Erythroblast (primary cell): ENCODE data around the gene TAC4.

Experiments
- DNase-seq, 2 experiments: peaks; one replicate each; lab custom pipeline; 2025; lab: John Stamatoyannopoulos, UW
- GATA1 ChIP-seq: IDR thresholded peaks from 2 replicates; pipeline ENCODE4 v1.6.1; 2011; ENCODE audit warnings: low read depth, mild to moderate bottlenecking, control low read depth, low read length, moderate library complexity
- POLR2A ChIP-seq: IDR thresholded peaks from 2 replicates; pipeline ENCODE4 v1.6.1; 2011; ENCODE audit warnings: mild to moderate bottlenecking, low read length

The TAC4 gene

GRCh38 chr17:49848019-49848473 lies at the start of gene TAC4:
Gene TAC4, minus strand, starts transcription at chr17:49848069. Its CDS starts 52 bp downstream, at chr17:49848017.
- TF ChIP-seq POLR2A (no peak), GATA1 (no peak)
- no peak for DNase-seq

- DNase-seq, result no peak
- TF ChIP-seq GATA1, result no peak
- no peak for TF ChIP-seq POLR2A
These were observed 49.0 kb upstream of the TAC4 start for GRCh38 chr17:49896860-49897259.

DNA sequence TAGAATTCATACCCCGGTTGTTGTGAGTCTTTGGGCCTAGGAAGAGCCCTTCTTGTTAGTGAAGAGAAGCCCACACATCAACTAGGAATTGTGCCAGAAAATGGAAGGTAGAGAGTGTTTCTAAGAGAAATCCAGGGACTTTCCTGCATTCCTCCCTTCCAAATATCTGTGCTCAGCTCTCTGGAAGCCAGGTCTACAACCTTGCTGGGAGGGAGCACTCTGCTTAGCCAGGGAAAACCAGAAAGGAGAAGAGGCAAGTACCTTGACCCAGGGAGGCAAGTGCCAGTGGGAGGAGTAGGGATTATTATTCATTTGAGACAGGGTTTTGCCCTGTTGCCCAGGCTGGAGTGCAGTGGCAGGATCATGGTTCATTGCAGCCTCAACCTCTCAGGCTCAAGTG lies 48.4 kb upstream of the TAC4 start:
- TF ChIP-seq POLR2A, result no peak
- no peak for TF ChIP-seq GATA1
- DNase-seq, result no peak

GRCh38 chr17:49895812-49896211 lies 47.9 kb upstream of the TAC4 start:
- TF ChIP-seq POLR2A (no peak), GATA1 (no peak)
- DNase-seq, result no peak

DNA sequence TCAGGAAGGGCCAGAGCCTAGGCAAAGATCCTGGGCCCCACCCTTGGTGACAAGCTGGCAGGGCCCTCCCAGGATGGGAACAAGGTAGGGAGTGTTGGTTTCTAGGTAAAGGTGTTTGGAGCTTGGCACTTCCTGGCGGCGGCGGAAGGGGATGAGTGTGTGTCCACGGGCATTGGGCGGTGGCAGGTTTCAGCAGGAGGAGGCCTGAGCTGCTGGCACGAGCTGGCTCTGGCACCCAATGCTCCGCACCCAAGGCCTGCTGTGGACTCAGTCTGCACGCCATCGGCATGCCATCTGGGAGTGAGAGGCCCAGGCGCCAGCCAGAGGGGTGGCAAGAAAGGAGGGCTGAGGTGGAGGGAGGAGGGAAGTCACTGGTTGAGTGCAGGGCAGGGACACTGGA lies 46.9 kb upstream of the TAC4 start:
- TF ChIP-seq POLR2A, result no peak
- TF ChIP-seq GATA1, result no peak
- no peak for DNase-seq

GRCh38 chr17:49891694-49892389 lies 44.0 kb upstream of the TAC4 start:
- no peak for DNase-seq
- TF ChIP-seq POLR2A (no peak), GATA1 (no peak)

- TF ChIP-seq POLR2A (no peak), GATA1 (no peak)
- no peak for DNase-seq
These were observed 43.4 kb upstream of the TAC4 start for GRCh38 chr17:49891271-49891670.

- TF ChIP-seq GATA1 (no peak), POLR2A (no peak)
- DNase-seq, result no peak
These were observed 43.0 kb upstream of the TAC4 start for GRCh38 chr17:49890852-49891251.

DNA sequence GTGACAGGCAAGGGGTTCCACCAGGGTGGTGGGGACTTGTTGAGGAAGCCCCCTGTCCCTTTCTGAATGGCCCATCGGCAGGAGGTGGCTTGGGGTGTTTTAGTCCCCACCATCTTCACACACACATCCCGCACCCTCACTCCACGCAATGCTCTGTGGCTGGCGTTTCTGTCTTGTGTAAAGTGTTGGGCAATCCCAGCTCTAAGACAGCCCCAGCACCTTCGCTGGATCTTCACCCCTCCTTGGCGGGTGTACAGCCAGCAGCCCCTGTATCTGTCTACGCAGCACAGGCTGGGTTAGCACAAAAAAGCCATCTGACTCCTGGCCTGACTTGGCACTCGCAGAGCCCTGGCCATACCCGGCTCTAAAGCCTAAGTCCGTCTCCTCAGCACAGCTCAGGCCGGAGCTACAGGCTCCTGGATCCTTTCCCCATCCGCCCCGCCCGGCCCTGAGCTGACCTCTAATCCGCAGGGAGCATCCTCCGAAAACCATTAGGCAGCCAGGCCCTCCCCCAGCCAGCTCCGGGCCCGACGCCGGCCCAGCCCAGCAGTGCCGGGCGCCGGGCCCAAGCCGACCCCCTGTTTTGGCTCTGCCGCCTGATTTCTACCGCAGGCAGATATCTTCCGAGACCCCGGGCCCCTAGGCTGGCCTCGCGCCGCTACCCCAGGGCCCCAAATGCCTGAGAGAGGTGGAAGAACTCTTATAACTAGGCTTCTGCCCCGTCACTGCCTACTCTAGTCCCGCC lies 42.4 kb upstream of the TAC4 start:
- DNase-seq, result no peak
- TF ChIP-seq GATA1 (no peak), POLR2A (no peak)

- no peak for DNase-seq
- TF ChIP-seq POLR2A (no peak), GATA1 (no peak)
These were observed 41.6 kb upstream of the TAC4 start for GRCh38 chr17:49889500-49889899.

GRCh38 chr17:49887744-49888360 lies 40.0 kb upstream of the TAC4 start:
- TF ChIP-seq POLR2A (no peak), GATA1 (no peak)
- no peak for DNase-seq

DNA sequence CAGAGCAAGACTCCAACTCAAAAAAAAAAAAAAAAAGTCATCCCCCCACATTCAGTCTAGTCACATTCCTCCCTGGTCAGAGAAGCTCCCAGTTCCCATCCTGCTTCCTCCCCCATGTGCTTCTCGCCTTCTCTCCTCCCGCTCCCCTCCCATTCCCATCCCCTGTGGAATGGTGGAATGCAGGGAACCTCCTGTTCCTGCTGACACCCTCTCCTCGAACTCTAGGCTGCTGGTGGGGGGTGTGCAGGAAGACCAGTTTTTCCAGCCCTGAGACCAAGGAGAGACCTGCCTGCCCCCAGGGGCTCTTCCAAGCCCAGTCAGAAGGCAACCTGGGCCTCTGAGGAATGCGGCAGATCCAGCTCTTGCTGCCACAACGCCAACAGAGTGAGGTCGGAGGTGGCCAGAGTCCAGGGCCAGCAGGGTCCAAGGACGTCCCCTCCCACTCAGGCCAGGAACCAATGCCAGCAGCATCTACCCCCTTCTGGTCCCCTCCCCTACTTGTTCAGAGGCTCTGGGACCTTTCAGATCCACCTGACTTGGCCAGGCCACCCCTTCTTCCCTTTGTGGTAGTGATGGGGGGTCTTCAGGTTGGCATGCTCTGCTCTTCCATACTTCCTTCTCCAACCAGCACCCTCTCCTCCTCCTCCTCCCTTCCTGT lies 39.3 kb upstream of the TAC4 start:
- no peak for DNase-seq
- TF ChIP-seq POLR2A, result no peak
- TF ChIP-seq GATA1, result no peak

GRCh38 chr17:49886036-49886435 lies 38.2 kb upstream of the TAC4 start:
- TF ChIP-seq POLR2A (no peak), GATA1 (no peak)
- DNase-seq, result no peak

- no peak for DNase-seq
- TF ChIP-seq POLR2A (no peak), GATA1 (no peak)
These were observed 34.6 kb upstream of the TAC4 start for GRCh38 chr17:49882434-49882833.
